HG02970 (cell line): Measurements from ENCODE around the gene OVCH2.
"Not testable (repeated sequence)": the region's sequence is repeated elsewhere in the genome, so short reads cannot be mapped to it uniquely, and the experiment has no call there.

ENCODE experiments used
- ATAC-seq: cut with Tn5 transposase; IDR thresholded peaks from one replicate; pipeline ENCODE4 v1.9.1; 2021; ENCODE audit warnings: mild to moderate bottlenecking, moderate library complexity, moderate number of reproducible peaks; ENCODE audit not compliant: unreplicated experiment, low FRiP score

The OVCH2 gene

GRCh38 chr11:7706377-7706776 lies at the start of gene OVCH2:
TSS of gene OVCH2 (minus strand) at chr11:7706477. CDS start at chr11:7706394, 83 bp downstream.
- ATAC-seq = no peak

- no peak for ATAC-seq
Observed at GRCh38 chr11:7749456-7749855, 43.2 kb upstream of the OVCH2 start.

GRCh38 chr11:7734767-7735166 lies 28.5 kb upstream of the OVCH2 start:
- ATAC-seq = not testable (repeated sequence)

- ATAC-seq = no peak
Observed at GRCh38 chr11:7714786-7715185, 8.5 kb upstream of the OVCH2 start.

GRCh38 chr11:7703740-7704139 lies 2.5 kb downstream of the OVCH2 start:
- no peak for ATAC-seq

GRCh38 chr11:7696424-7696823 lies 9.9 kb downstream of the OVCH2 start:
- no peak for ATAC-seq

GRCh38 chr11:7694235-7694634 lies 12.0 kb downstream of the OVCH2 start:
- no peak for ATAC-seq

- no peak for ATAC-seq
Observed at GRCh38 chr11:7692426-7692825, 13.9 kb downstream of the OVCH2 start.

- no peak for ATAC-seq
Observed at GRCh38 chr11:7691759-7692350, 14.4 kb downstream of the OVCH2 start.

- no peak for ATAC-seq
Observed at GRCh38 chr11:7690648-7691047, 15.6 kb downstream of the OVCH2 start.

- no peak for ATAC-seq
Observed at GRCh38 chr11:7689239-7689638, 17.0 kb downstream of the OVCH2 start.

GRCh38 chr11:7688238-7688826 lies 17.9 kb downstream of the OVCH2 start:
- ATAC-seq = no peak

- no peak for ATAC-seq
Observed at GRCh38 chr11:7687386-7687785, 18.9 kb downstream of the OVCH2 start.

GRCh38 chr11:7686761-7687160 lies 19.5 kb downstream of the OVCH2 start:
- no peak for ATAC-seq

GRCh38 chr11:7683571-7683970 lies 22.7 kb downstream of the OVCH2 start:
- ATAC-seq = no peak

GRCh38 chr11:7677796-7678201 lies 28.5 kb downstream of the OVCH2 start:
- ATAC-seq = no peak

GRCh38 chr11:7677071-7677470 lies 29.2 kb downstream of the OVCH2 start:
- ATAC-seq = no peak

GRCh38 chr11:7675631-7676030 lies 30.6 kb downstream of the OVCH2 start:
- no peak for ATAC-seq

GRCh38 chr11:7673724-7674434 lies 32.4 kb downstream of the OVCH2 start:
- ATAC-seq = no peak

- ATAC-seq = no peak
Observed at GRCh38 chr11:7672960-7673723, 33.1 kb downstream of the OVCH2 start, which contains the start of gene CYB5R2. TSS of gene CYB5R2 (minus strand) at chr11:7673500. CDS start at chr11:7672825, 675 bp downstream.
